Brain microvascular endothelial cell (primary cell): Measurements from ENCODE around the gene RASAL3.

ENCODE experiments used
- DNase-seq: peaks from one replicate; pipeline ENCODE4 v3.0.0-alpha.2; 2020
- H3K27ac ChIP-seq: fragments of 250-450 bp; sonication (Bioruptor Pico); 2 replicates; pipeline ENCODE4 v1.5.1; 2020; ENCODE audit warnings: mild to moderate bottlenecking, moderate library complexity
- H3K27me3 ChIP-seq: fragments of 250-450 bp; sonication (Bioruptor Pico); replicated peaks from 2 replicates; pipeline ENCODE4 v1.5.1; 2020; ENCODE audit warnings: mild to moderate bottlenecking
- H3K36me3 ChIP-seq: fragments of 250-450 bp; sonication (Bioruptor Pico); replicated peaks from 2 replicates; pipeline ENCODE4 v1.5.1; 2020; ENCODE audit warnings: mild to moderate bottlenecking
- H3K4me3 ChIP-seq: 2 replicates; pipeline ENCODE4 v1.5.1; 2011; ENCODE audit warnings: low read depth, mild to moderate bottlenecking, control low read depth, low read length, moderate library complexity
- CTCF ChIP-seq: IDR thresholded peaks from 2 replicates; pipeline ENCODE4 v1.5.1; 2011; ENCODE audit warnings: low read depth, mild to moderate bottlenecking, moderate library complexity, low read length, control low read depth, inconsistent platforms; ENCODE audit errors: missing control alignments
- in situ Hi-C: cut with HindIII; loops from 2 replicates; pipeline ENCODE4 v1.10.0; 2017; ENCODE audit warnings: low sequenced_read_pairs, low pct_ligation_motif_present

The RASAL3 gene

GRCh38 chr19:15426485-15427349 lies 37.6 kb downstream of the RASAL3 start:
- Histone ChIP-seq H3K27me3 (no peaks in the 10 kb centered on the region), H3K27ac (no peak overlapping the region), H3K36me3 (peaks cover 46% of the 10 kb centered on the region), H3K4me3 (no peak overlapping the region)
- DNase-seq = no peak
- in situ Hi-C loops = no loop called here
- no peak for TF ChIP-seq CTCF

GRCh38 chr19:15425321-15425950 lies 38.9 kb downstream of the RASAL3 start:
- Histone ChIP-seq H3K27me3 (no peaks in the 10 kb centered on the region), H3K4me3 (no peak overlapping the region), H3K36me3 (peaks cover 46% of the 10 kb centered on the region), H3K27ac (no peak overlapping the region)
- no peak for TF ChIP-seq CTCF
- DNase-seq = no peak
- in situ Hi-C loops = no loop called here

- in situ Hi-C loops = no loop called here
- Histone ChIP-seq H3K27ac (no peak overlapping the region), H3K36me3 (peaks cover 46% of the 10 kb centered on the region), H3K27me3 (no peaks in the 10 kb centered on the region), H3K4me3 (no peak overlapping the region)
- DNase-seq = no peak
- TF ChIP-seq CTCF = no peak
Measured at GRCh38 chr19:15424692-15425272, 39.6 kb downstream of the RASAL3 start.

GRCh38 chr19:15424121-15424520 lies 40.2 kb downstream of the RASAL3 start:
- Histone ChIP-seq H3K36me3 (peaks cover 46% of the 10 kb centered on the region), H3K4me3 (no peak overlapping the region), H3K27me3 (no peaks in the 10 kb centered on the region), H3K27ac (no peak overlapping the region)
- DNase-seq = no peak
- in situ Hi-C loops = no loop called here
- no peak for TF ChIP-seq CTCF

GRCh38 chr19:15423130-15423529 lies 41.2 kb downstream of the RASAL3 start:
- no peak overlapping the region for H3K27ac ChIP-seq
- no peak for DNase-seq
- no peak overlapping the region for H3K4me3 ChIP-seq
- H3K36me3 ChIP-seq = peaks cover 46% of the 10 kb centered on the region
- no peak for TF ChIP-seq CTCF
- H3K27me3 ChIP-seq = no peaks in the 10 kb centered on the region
- in situ Hi-C loops = no loop called here
